ENCODE results near the gene PLK3.

The PLK3 gene

GRCh38 chr1:44776730-44777068, 23.5 kb upstream of the PLK3 start:
- no peak for DNase-seq (ENCODE audit: extremely low read depth, low read depth)
- TF ChIP-seq, protein P1, sequence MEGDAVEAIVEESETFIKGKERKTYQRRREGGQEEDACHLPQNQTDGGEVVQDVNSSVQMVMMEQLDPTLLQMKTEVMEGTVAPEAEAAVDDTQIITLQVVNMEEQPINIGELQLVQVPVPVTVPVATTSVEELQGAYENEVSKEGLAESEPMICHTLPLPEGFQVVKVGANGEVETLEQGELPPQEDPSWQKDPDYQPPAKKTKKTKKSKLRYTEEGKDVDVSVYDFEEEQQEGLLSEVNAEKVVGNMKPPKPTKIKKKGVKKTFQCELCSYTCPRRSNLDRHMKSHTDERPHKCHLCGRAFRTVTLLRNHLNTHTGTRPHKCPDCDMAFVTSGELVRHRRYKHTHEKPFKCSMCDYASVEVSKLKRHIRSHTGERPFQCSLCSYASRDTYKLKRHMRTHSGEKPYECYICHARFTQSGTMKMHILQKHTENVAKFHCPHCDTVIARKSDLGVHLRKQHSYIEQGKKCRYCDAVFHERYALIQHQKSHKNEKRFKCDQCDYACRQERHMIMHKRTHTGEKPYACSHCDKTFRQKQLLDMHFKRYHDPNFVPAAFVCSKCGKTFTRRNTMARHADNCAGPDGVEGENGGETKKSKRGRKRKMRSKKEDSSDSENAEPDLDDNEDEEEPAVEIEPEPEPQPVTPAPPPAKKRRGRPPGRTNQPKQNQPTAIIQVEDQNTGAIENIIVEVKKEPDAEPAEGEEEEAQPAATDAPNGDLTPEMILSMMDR (IDR thresholded peaks at IDR 0.05; ENCODE audit: low read depth, low read length) = no peak

- DNase-seq (ENCODE audit: extremely low read depth, low read depth) = no peak
- TF ChIP-seq, protein P1 (IDR thresholded peaks at IDR 0.05; ENCODE audit: low read depth, low read length) = no peak
Observed at GRCh38 chr1:44777547-44777946, 22.6 kb upstream of the PLK3 start.

DNA sequence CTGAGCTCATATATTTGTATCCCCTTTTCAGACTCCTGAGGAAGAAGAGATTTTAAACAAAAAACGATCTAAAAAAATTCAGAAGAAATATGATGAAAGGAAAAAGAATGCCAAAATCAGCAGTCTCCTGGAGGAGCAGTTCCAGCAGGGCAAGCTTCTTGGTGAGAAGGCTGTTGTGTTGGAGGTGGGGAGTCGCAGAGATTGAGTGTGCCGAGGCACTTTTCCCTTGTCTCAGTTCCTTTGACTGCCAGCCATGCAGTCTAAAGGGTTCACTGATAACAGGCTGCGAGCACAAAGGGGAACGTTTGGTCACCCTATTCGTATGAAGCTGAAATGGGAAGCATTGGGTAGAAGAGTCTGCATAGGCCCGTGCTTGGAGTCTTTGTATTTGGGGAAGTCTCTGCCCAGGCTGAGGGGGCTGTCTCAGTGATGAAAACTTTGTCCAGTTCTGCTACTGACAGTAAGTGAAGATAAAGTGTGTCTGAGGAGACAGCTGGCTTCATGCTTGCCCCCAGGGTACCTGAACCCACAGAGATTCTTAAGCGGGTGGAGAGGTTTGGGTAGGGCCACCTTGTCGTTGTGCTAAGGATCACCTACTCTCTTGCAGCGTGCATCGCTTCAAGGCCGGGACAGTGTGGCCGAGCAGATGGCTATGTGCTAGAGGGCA, 22.1 kb upstream of the PLK3 start:
- DNase-seq (ENCODE audit: extremely low read depth, low read depth) = no peak
- TF ChIP-seq, protein P1 (IDR thresholded peaks at IDR 0.05; ENCODE audit: low read depth, low read length) = no peak

GRCh38 chr1:44778705-44779576, 21.2 kb upstream of the PLK3 start:
- DNase-seq (ENCODE audit: extremely low read depth, low read depth) = no peak
- TF ChIP-seq, protein P1 (IDR thresholded peaks at IDR 0.05; ENCODE audit: low read depth, low read length) = no peak

GRCh38 chr1:44780583-44781121, 19.5 kb upstream of the PLK3 start:
- DNase-seq (ENCODE audit: extremely low read depth, low read depth) = no peak
- TF ChIP-seq, protein P1 (IDR thresholded peaks at IDR 0.05; ENCODE audit: low read depth, low read length) = no peak

DNA sequence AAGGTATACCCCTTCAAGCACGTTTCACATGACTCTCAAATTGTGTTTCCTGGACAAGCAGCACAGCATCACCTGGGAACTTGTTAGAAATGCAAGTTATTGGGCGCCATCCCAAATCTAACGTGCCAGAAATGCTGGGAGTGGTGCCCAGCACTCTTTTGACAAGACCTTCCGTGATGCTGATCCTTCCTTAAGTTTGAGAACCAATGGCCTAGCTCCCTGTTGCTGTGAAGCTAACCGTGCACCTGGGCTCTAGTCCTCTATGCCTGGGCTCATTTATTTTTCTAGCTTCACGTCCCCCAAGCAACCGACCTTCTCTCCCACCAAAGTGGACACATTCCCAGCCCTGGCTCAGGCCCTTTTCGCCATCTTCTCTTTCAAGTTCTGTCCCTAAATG, 16.5 kb upstream of the PLK3 start:
- DNase-seq (ENCODE audit: extremely low read depth, low read depth) = no peak
- TF ChIP-seq, protein P1 (IDR thresholded peaks at IDR 0.05; ENCODE audit: low read depth, low read length) = no peak

Measured in AG09319 (cell line).